ENCODE results near the gene MUSK.
A peak's percentile ranks its signal among the peaks of the same experiment; 100 is the strongest.

Gene MUSK

DNA sequence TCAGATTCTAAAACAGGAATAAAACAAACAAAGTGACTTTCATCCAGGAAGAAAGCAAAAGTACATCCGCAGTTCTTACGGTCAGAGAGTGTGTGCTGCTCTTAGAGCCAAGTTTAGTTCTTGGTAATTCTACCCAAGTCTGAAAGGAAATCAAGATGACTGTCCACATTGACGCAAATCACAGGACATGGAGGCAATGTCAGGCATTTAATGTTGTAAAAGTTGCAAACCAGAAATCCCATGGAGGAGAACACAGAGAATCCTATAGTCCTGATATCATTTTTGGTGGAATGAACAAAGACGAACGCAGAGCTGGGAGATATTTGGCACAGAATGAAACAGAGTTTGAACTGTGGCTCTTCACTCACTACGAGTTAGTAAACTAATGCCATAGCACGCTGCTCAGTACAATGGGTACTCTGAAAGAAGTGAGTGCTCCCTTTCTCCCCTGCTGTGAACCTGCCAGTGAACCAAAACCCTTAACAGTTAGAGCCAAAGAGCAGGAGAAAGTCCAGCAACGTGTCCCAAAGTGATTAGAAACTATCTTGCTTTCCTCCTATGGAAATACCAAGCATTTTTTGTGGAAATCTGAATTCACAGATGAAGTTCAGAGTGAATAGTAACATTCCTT lies 74.3 kb downstream of the MUSK start:
- no peak for TF ChIP-seq CTCF (IDR thresholded peaks at IDR 0.05; ENCODE audit: insufficient read depth, low read length, poor library complexity, severe bottlenecking)
- H3K36me3 ChIP-seq (ENCODE audit: control insufficient read depth, insufficient read depth, low read length) = no peaks in the 10 kb centered on the region
- H3K4me3 ChIP-seq (replicated peaks; ENCODE audit: low read depth, low read length) = no peak overlapping the region
- no peaks in the 10 kb centered on the region for H3K27me3 ChIP-seq (replicated peaks; ENCODE audit: control insufficient read depth, insufficient read depth, low read length)
- no peak for DNase-seq (ENCODE audit: extremely low read depth, insufficient read length)

DNA sequence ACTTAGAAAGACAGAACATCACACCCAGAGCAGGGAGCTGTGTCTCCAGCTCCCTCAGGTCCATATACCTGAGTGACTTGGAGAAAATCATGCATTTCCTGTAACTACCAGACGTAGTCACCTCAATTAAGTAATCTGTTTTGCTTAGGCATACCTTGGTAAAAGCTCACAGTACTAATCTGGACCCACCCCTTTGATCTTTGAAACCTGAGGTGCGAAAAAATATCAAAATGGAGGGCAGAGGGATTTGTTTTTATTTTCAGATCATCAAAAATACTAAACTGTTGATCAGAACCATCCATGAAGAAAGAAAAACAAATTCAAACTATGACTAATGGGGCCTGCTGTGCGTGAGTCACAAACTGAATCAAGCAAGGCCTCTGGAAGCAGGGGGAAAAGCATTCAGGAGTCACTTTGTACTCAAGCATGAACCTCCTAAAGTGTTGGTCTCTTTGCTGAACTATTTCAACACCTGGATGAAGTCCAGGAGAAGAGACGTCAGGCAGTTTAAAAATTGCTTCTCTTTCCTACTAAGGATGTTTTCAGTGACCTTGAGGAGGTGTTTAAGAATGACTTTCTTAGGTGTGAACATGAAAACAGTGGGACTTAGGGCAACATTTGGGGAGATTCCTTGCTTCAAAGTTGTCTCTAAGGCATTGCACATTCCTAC lies 76.3 kb downstream of the MUSK start:
- H3K4me3 ChIP-seq (replicated peaks; ENCODE audit: low read depth, low read length) = no peak overlapping the region
- H3K27me3 ChIP-seq (replicated peaks; ENCODE audit: control insufficient read depth, insufficient read depth, low read length) = no peaks in the 10 kb centered on the region
- H3K36me3 ChIP-seq (ENCODE audit: control insufficient read depth, insufficient read depth, low read length) = no peaks in the 10 kb centered on the region
- TF ChIP-seq CTCF (IDR thresholded peaks at IDR 0.05; ENCODE audit: insufficient read depth, low read length, poor library complexity, severe bottlenecking) = no peak
- DNase-seq (ENCODE audit: extremely low read depth, insufficient read length) = no peak

GRCh38 chr9:110745676-110746075 lies 77.1 kb downstream of the MUSK start:
- no peak overlapping the region for H3K4me3 ChIP-seq (replicated peaks; ENCODE audit: low read depth, low read length)
- H3K27me3 ChIP-seq (replicated peaks; ENCODE audit: control insufficient read depth, insufficient read depth, low read length) = no peaks in the 10 kb centered on the region
- H3K36me3 ChIP-seq (ENCODE audit: control insufficient read depth, insufficient read depth, low read length) = no peaks in the 10 kb centered on the region
- no peak for DNase-seq (ENCODE audit: extremely low read depth, insufficient read length)
- TF ChIP-seq CTCF (IDR thresholded peaks at IDR 0.05; ENCODE audit: insufficient read depth, low read length, poor library complexity, severe bottlenecking) = no peak

GRCh38 chr9:110746211-110746930 lies 77.8 kb downstream of the MUSK start:
- DNase-seq (ENCODE audit: extremely low read depth, insufficient read length) = peak; percentile 13
- Histone ChIP-seq H3K4me3 (replicated peaks; ENCODE audit: low read depth, low read length) (no peak overlapping the region), H3K36me3 (ENCODE audit: control insufficient read depth, insufficient read depth, low read length) (no peaks in the 10 kb centered on the region), H3K27me3 (replicated peaks; ENCODE audit: control insufficient read depth, insufficient read depth, low read length) (no peaks in the 10 kb centered on the region)
- no peak for TF ChIP-seq CTCF (IDR thresholded peaks at IDR 0.05; ENCODE audit: insufficient read depth, low read length, poor library complexity, severe bottlenecking)

DNA sequence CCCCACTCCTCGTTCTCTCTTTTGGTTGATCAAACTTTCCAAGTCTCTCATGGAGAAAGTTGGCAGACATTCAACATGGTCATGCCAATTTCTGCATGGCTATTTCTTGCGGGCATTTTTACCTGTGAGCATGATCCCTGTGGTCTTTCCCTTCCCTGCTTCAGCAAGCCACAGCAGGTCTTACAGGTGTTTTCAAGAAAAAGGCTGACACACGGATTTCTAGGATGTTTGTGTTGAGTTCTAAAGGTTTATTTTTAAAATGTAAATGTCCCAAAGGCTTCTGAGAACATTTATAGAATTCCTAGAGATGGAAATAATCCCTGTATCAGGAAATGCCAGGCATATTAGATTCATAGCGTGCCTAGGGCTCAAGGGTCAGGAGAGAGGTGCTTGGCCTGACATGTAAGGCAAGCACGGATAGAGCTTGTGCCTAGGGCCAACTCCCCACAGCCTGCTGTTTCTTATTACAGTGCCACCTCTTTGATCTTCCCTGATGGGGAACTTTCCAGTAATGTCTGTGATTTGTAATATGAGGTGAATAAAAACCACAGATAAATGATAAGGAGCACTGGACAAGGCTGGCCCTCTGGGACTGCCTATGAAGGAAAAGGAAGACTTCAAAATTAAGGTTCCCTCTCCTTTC lies 79.8 kb downstream of the MUSK start:
- no peaks in the 10 kb centered on the region for H3K27me3 ChIP-seq (replicated peaks; ENCODE audit: control insufficient read depth, insufficient read depth, low read length)
- no peak for DNase-seq (ENCODE audit: extremely low read depth, insufficient read length)
- H3K36me3 ChIP-seq (ENCODE audit: control insufficient read depth, insufficient read depth, low read length) = no peaks in the 10 kb centered on the region
- H3K4me3 ChIP-seq (replicated peaks; ENCODE audit: low read depth, low read length) = no peak overlapping the region
- TF ChIP-seq CTCF (IDR thresholded peaks at IDR 0.05; ENCODE audit: insufficient read depth, low read length, poor library complexity, severe bottlenecking) = no peak
